Sigmoid colon (tissue), 7 donors: ENCODE data around the gene KCNG2. TPM values are rescaled to one million over a fixed set of nuclear protein-coding genes. Genes with fewer than 3 reads are reported as not detected.
A peak's percentile ranks its signal among the peaks of the same experiment; 100 is the strongest.

ENCODE experiments used
- DNase-seq: peaks from one replicate; pipeline ENCODE4 v3.0.0-alpha.2; 2019
- H3K27ac ChIP-seq, 4 donors: fragments of 200-600 bp; sonication (generic); one replicate each; pipeline ENCODE4 v1.5.1; 2016 to 2019; ENCODE audit warnings: mild to moderate bottlenecking in 1 of 4
- H3K27me3 ChIP-seq, 3 donors: fragments of 200-600 bp; sonication (generic); one replicate each; pipeline ENCODE4 v1.5.1; 2019; ENCODE audit warnings: mild to moderate bottlenecking in 1 of 3
- H3K36me3 ChIP-seq, 4 donors: fragments of 200-600 bp; sonication (generic); one replicate each; pipeline ENCODE4 v1.5.1; 2016 to 2019
- H3K4me1 ChIP-seq, 4 donors: fragments of 200-600 bp; sonication (generic); one replicate each; pipeline ENCODE4 v1.5.1; 2017 to 2019
- H3K4me3 ChIP-seq, 4 donors: fragments of 200-600 bp; sonication (generic); one replicate each; pipeline ENCODE4 v1.5.1; 2017 to 2019; ENCODE audit warnings: mild to moderate bottlenecking in 2 of 4, moderate library complexity in 1 of 4
- H3K9me3 ChIP-seq, 4 donors: fragments of 200-600 bp in 3 of 4; sonication (generic) in 3 of 4; one replicate each; pipeline versions ENCODE4 v1.5.1 to v1.6.1; 2013 to 2019
- CTCF ChIP-seq, 4 experiments: fragments of 450-650 bp in 3 of 4; fragments of 200-600 bp in 1 of 4; IDR thresholded peaks; one replicate each; pipeline ENCODE4 v1.5.1; 2016 to 2019; ENCODE audit warnings: antibody characterized with exemption in 4 of 4, mild to moderate bottlenecking in 3 of 4, moderate library complexity in 2 of 4
- EP300 ChIP-seq, 4 donors: sonication (generic); formaldehyde crosslinking; IDR thresholded peaks; one replicate each; pipeline ENCODE4 v1.6.1; 2017; ENCODE audit warnings: antibody characterized with exemption in 4 of 4
- POLR2A ChIP-seq, 2 donors: fragments of 450-650 bp; IDR thresholded peaks; one replicate each; pipeline ENCODE4 v1.6.1; 2016; ENCODE audit warnings: antibody characterized with exemption in 2 of 2, mild to moderate bottlenecking in 2 of 2, moderate library complexity in 2 of 2
- POLR2AphosphoS5 ChIP-seq, 4 donors: sonication (generic); formaldehyde crosslinking; IDR thresholded peaks; one replicate each; pipeline ENCODE4 v1.6.1; 2017; ENCODE audit warnings: antibody characterized with exemption in 4 of 4
- WGBS, 2 donors: extraction: QIAGEN DNeasy Blood & Tissue Kit; methylation state at CpG; one replicate each; pipeline ENCODE4 v1.1.7; 2013; 5-methylcytosine and 5-hydroxymethylcytosine counted together
- intact Hi-C: fragments of 100-400 bp; cut with DNase I; formaldehyde crosslinking; loops from one replicate; pipeline ENCODE4 v1.15.1; 2023
- polyA plus RNA-seq, 3 donors: library from polyadenylated mRNA; stranded (reverse); fragments of 200-250 nt; gene quantifications; one replicate each; pipeline ENCODE4 v1.2.3, GENCODE V29; 2013
- total RNA-seq, 4 donors: library from RNA; depleted of rRNA; stranded (reverse); fragments of >200 nt; gene quantifications; one replicate each; pipeline ENCODE4 v1.1.0, GENCODE V29; 2016
- donor health status: healthy with polysubstance abuse.
- donor health status: Bipolar disorder and iron deficiency.
- donor health status: healthy.

KCNG2 gene
- total and polyA plus RNA-seq, 7 donors: 0.15 to 0.41 TPM; not detected in 5

GRCh38 chr18:79939096-79939495, 141.4 kb downstream of the KCNG2 start:
- peaks cover 4 to 65% (median 20%) of the 10 kb centered on the region in 4 donors for H3K36me3 ChIP-seq
- TF ChIP-seq CTCF (IDR thresholded peaks at IDR 0.05) (no peak), EP300 (IDR thresholded peaks at IDR 0.05) (no peak), POLR2A (IDR thresholded peaks at IDR 0.05) (no peak), POLR2AphosphoS5 (IDR thresholded peaks at IDR 0.05) (no peak)
- no peaks in the 10 kb centered on the region for H3K27me3 ChIP-seq
- peak; percentile 12 for DNase-seq
- H3K4me3 ChIP-seq: no peak overlapping the region
- WGBS, 2 donors: 43 to 72% methylated on average over 5 of the region's 5 CpGs
- H3K4me1 ChIP-seq: peaks cover 0 to 6% (median 1%) of the 10 kb centered on the region in 4 donors
- intact Hi-C loops: no loop called here
- H3K9me3 ChIP-seq: no peaks in the 10 kb centered on the region
- peak overlapping the region in 1 of 4 donors; percentile 42 for H3K27ac ChIP-seq

- intact Hi-C loops: no loop called here
- no peaks in the 10 kb centered on the region for H3K27me3 ChIP-seq
- peaks cover 0 to 17% (median 10%) of the 10 kb centered on the region in 4 donors for H3K4me1 ChIP-seq
- 63 to 91% methylated on average over 18 of the region's 18 CpGs for WGBS, 2 donors
- H3K9me3 ChIP-seq: no peaks in the 10 kb centered on the region
- peak; percentile 20 for DNase-seq
- H3K27ac ChIP-seq: no peak overlapping the region
- no peak for TF ChIP-seq POLR2AphosphoS5 (IDR thresholded peaks at IDR 0.05)
- TF ChIP-seq CTCF (IDR thresholded peaks at IDR 0.05): no peak
- TF ChIP-seq POLR2A (IDR thresholded peaks at IDR 0.05): no peak
- TF ChIP-seq EP300 (IDR thresholded peaks at IDR 0.05): no peak
- peaks cover 4 to 55% (median 19%) of the 10 kb centered on the region in 4 donors for H3K36me3 ChIP-seq
- no peak overlapping the region for H3K4me3 ChIP-seq
Observed at GRCh38 chr18:79940126-79940813, 142.5 kb downstream of the KCNG2 start.

- H3K4me3 ChIP-seq: no peak overlapping the region
- peaks cover 0 to 23% (median 14%) of the 10 kb centered on the region in 4 donors for H3K4me1 ChIP-seq
- TF ChIP-seq CTCF (IDR thresholded peaks at IDR 0.05) (no peak), POLR2A (IDR thresholded peaks at IDR 0.05) (no peak), POLR2AphosphoS5 (IDR thresholded peaks at IDR 0.05) (no peak), EP300 (IDR thresholded peaks at IDR 0.05) (no peak)
- no peaks in the 10 kb centered on the region for H3K9me3 ChIP-seq
- WGBS, 2 donors: 85 to 92% methylated on average over 17 of the region's 17 CpGs
- intact Hi-C loops: no loop called here
- peaks cover 4 to 49% (median 15%) of the 10 kb centered on the region in 4 donors for H3K36me3 ChIP-seq
- no peaks in the 10 kb centered on the region for H3K27me3 ChIP-seq
- peak; percentile 50 for DNase-seq
- H3K27ac ChIP-seq: no peak overlapping the region
Observed at GRCh38 chr18:79940814-79941472, 143.2 kb downstream of the KCNG2 start.

- no peaks in the 10 kb centered on the region for H3K9me3 ChIP-seq
- peaks cover 4 to 50% (median 15%) of the 10 kb centered on the region in 4 donors for H3K36me3 ChIP-seq
- WGBS, 2 donors: 68 to 93% methylated on average over 16 of the region's 16 CpGs
- TF ChIP-seq POLR2A (IDR thresholded peaks at IDR 0.05) (no peak), EP300 (IDR thresholded peaks at IDR 0.05) (no peak)
- peaks cover 0 to 23% (median 14%) of the 10 kb centered on the region in 4 donors for H3K4me1 ChIP-seq
- no peak overlapping the region for H3K27ac ChIP-seq
- DNase-seq: peak; percentile 37
- H3K4me3 ChIP-seq: no peak overlapping the region
- H3K27me3 ChIP-seq: no peaks in the 10 kb centered on the region
- intact Hi-C loops: no loop called here
Observed at GRCh38 chr18:79941473-79942119, 143.9 kb downstream of the KCNG2 start.

GRCh38 chr18:79942211-79942610, 144.5 kb downstream of the KCNG2 start:
- Histone ChIP-seq H3K27ac (no peak overlapping the region), H3K36me3 (peaks cover 4 to 46% (median 15%) of the 10 kb centered on the region in 4 donors), H3K4me3 (no peak overlapping the region), H3K9me3 (no peaks in the 10 kb centered on the region), H3K27me3 (no peaks in the 10 kb centered on the region), H3K4me1 (peaks cover 0 to 23% (median 15%) of the 10 kb centered on the region in 4 donors)
- intact Hi-C loops: no loop called here
- TF ChIP-seq POLR2A (IDR thresholded peaks at IDR 0.05) (no peak), POLR2AphosphoS5 (IDR thresholded peaks at IDR 0.05) (no peak), EP300 (IDR thresholded peaks at IDR 0.05) (no peak), CTCF (IDR thresholded peaks at IDR 0.05) (no peak)
- WGBS, 2 donors: 81 to 94% methylated on average over 7 of the region's 7 CpGs
- no peak for DNase-seq
